GM12878 (cell line): ENCODE data around the gene EMP1. TPM values are rescaled to one million over a fixed set of nuclear protein-coding genes. Genes with fewer than 3 reads are reported as not detected.

Experiments used
- ATAC-seq: fragments of 200-7000 bp; cut with Tn5 transposase; 3 replicates; pipeline ENCODE4 v1.9.1; 2020; ENCODE audit warnings: mild to moderate bottlenecking, moderate library complexity
- BruUV-seq: library from RNA; stranded (reverse); fragments of 400-500 nt; replicated peaks from 2 replicates; lab custom pipeline; 2021; lab: Mats Ljungman, UMichigan
- CTCF ChIA-PET: fragments of 300-600 bp; sonication (Branson Sonifier 250); formaldehyde crosslinking; extraction: SDS; loops from one replicate; lab custom pipeline; 2021; ENCODE audit warnings: inconsistent platforms; lab: Yijun Ruan, JAX
- POLR2A ChIA-PET: fragments of 350-600 bp; formaldehyde crosslinking; extraction: SDS; loops from one replicate; lab custom pipeline; 2021; ENCODE audit warnings: inconsistent platforms; lab: Charles Lee
- RAD21 ChIA-PET: fragments of 300-600 bp; sonication (Branson Sonifier 250); formaldehyde crosslinking; loops from one replicate; lab custom pipeline; 2023; ENCODE audit warnings: antibody characterized with exemption; ENCODE audit not compliant: unreplicated experiment; lab: Charles Lee
- SMC1A ChIA-PET: fragments of 300-600 bp; sonication (Branson Sonifier 250); formaldehyde crosslinking; loops from one replicate; lab custom pipeline; 2023; ENCODE audit not compliant: unreplicated experiment, uncharacterized antibody; lab: Charles Lee
- DNase-seq: peaks from one replicate; pipeline ENCODE4 v3.0.0-alpha.2; 2011; ENCODE audit warnings: low read depth, low spot score
- FAIRE-seq: peaks from 3 replicates; lab custom pipeline; 2011; peaks lifted over from hg19 to GRCh38; lab: Jason Lieb, UNC
- H2AFZ ChIP-seq: 2 replicates; pipeline ENCODE4 v1.6.0; 2011; ENCODE audit warnings: low read depth, low read length, control low read depth; ENCODE audit not compliant: control insufficient read depth
- H3K27ac ChIP-seq: 2 replicates; pipeline ENCODE4 v1.5.1; 2011; ENCODE audit warnings: control low read depth; ENCODE audit not compliant: control insufficient read depth, insufficient read depth
- H3K27me3 ChIP-seq, 2 experiments: replicated peaks in 1 of 2; 2 replicates each; pipeline versions ENCODE4 v1.6.0 to v1.6.1; 2011; ENCODE audit warnings: low read length in 1 of 2; ENCODE audit not compliant: control insufficient read depth in 2 of 2, insufficient read depth in 2 of 2
- H3K36me3 ChIP-seq, 2 experiments: 2 replicates each; pipeline ENCODE4 v1.5.1; 2011; ENCODE audit warnings: low read length in 1 of 2; ENCODE audit not compliant: control insufficient read depth in 2 of 2, insufficient read depth in 2 of 2
- H3K4me1 ChIP-seq: 2 replicates; pipeline ENCODE4 v1.6.1; 2011; ENCODE audit warnings: mild to moderate bottlenecking, low read length, moderate library complexity, mixed read lengths; ENCODE audit not compliant: control insufficient read depth, insufficient read depth
- H3K4me2 ChIP-seq: 2 replicates; pipeline ENCODE4 v1.6.0; 2011; ENCODE audit warnings: control low read depth; ENCODE audit not compliant: control insufficient read depth, insufficient read depth
- H3K4me3 ChIP-seq: fragments of 200-600 bp; sonication (generic); 2 replicates; pipeline ENCODE4 v1.5.1; 2016
- H3K79me2 ChIP-seq: 2 replicates; pipeline ENCODE4 v1.6.0; 2011; ENCODE audit warnings: low read length; ENCODE audit not compliant: control insufficient read depth, insufficient read depth
- H3K9ac ChIP-seq: 2 replicates; pipeline ENCODE4 v1.8.0; 2011; ENCODE audit warnings: low read length, control low read depth, mixed read lengths; ENCODE audit not compliant: control insufficient read depth, insufficient read depth
- H3K9me3 ChIP-seq: replicated peaks from 3 replicates; pipeline ENCODE4 v1.5.1; 2011; ENCODE audit warnings: mild to moderate bottlenecking, low read length; ENCODE audit not compliant: control insufficient read depth, insufficient read depth
- H4K20me1 ChIP-seq: 2 replicates; pipeline ENCODE4 v1.6.0; 2011; ENCODE audit not compliant: control insufficient read depth, insufficient read depth
- BACH1 ChIP-seq: fragments of 450-650 bp; IDR thresholded peaks from 2 replicates; pipeline ENCODE4 v1.6.1; 2017; ENCODE audit warnings: mild to moderate bottlenecking, borderline replicate concordance
- BRCA1 ChIP-seq: IDR thresholded peaks from 2 replicates; pipeline ENCODE4 v1.6.1; 2011; ENCODE audit warnings: low read depth, low read length, improper control_type of control experiment
- EP300 ChIP-seq, 2 experiments: fragments of 150-350 bp in 1 of 2; IDR thresholded peaks; 2 replicates each; pipeline ENCODE4 v1.6.1; 2011 to 2012; ENCODE audit warnings: low read depth in 2 of 2, low read length in 2 of 2, borderline replicate concordance in 1 of 2, improper control_type of control experiment in 1 of 2, inconsistent platforms in 1 of 2; ENCODE audit not compliant: control insufficient read depth in 1 of 2
- EZH2 ChIP-seq: IDR thresholded peaks from 2 replicates; pipeline ENCODE4 v1.6.1; 2012; ENCODE audit warnings: low read depth, mild to moderate bottlenecking, control low read depth, inconsistent platforms, low read length, borderline replicate concordance; ENCODE audit not compliant: control insufficient read depth
- GATAD2B ChIP-seq: fragments of 450-650 bp; conservative IDR thresholded peaks from 2 replicates; pipeline ENCODE4 v1.6.1; 2017; ENCODE audit warnings: low read depth, mild to moderate bottlenecking, moderate library complexity
- NR2C1 ChIP-seq: fragments of 450-650 bp; IDR thresholded peaks from 2 replicates; pipeline ENCODE4 v1.6.1; 2017; ENCODE audit warnings: antibody characterized with exemption, mild to moderate bottlenecking, moderate library complexity
- NR2C2 ChIP-seq: IDR thresholded peaks from 2 replicates; pipeline ENCODE4 v1.6.1; 2011; ENCODE audit warnings: borderline replicate concordance, low read depth; ENCODE audit not compliant: control insufficient read depth, insufficient read length
- POLR2AphosphoS5 ChIP-seq: IDR thresholded peaks from 2 replicates; pipeline ENCODE4 v1.6.1; 2011; ENCODE audit warnings: mild to moderate bottlenecking, low read length, inconsistent platforms
- RAD51 ChIP-seq: fragments of 450-650 bp; IDR thresholded peaks from 2 replicates; pipeline ENCODE4 v1.6.1; 2016; ENCODE audit warnings: moderate library complexity, mild to moderate bottlenecking, inconsistent platforms
- TCF12 ChIP-seq: IDR thresholded peaks from 2 replicates; pipeline ENCODE4 v1.6.1; 2011; ENCODE audit warnings: low read depth, mild to moderate bottlenecking, low read length
- TCF7 ChIP-seq: IDR thresholded peaks from 2 replicates; pipeline ENCODE4 v1.6.1; 2014; ENCODE audit warnings: antibody characterized with exemption, borderline replicate concordance
- ZNF384 ChIP-seq: IDR thresholded peaks from 2 replicates; pipeline ENCODE4 v1.6.1; 2012; ENCODE audit warnings: low read depth, mild to moderate bottlenecking, low read length, improper control_type of control experiment, borderline replicate concordance
- WGBS: methylation state at CpG from one replicate; pipeline ENCODE4 v1.1.6; 2016; ENCODE audit warnings: low lambda C conversion rate; ENCODE audit not compliant: insufficient replicate concordance, insufficient coverage; ENCODE audit errors: missing lambda C conversion rate; 5-methylcytosine and 5-hydroxymethylcytosine counted together
- in situ Hi-C: fragments of 300-500 bp; cut with MboI; formaldehyde crosslinking; loops from 9 replicates; pipeline ENCODE4 v1.14.3; 2018; ENCODE audit warnings: mixed read lengths
- intact Hi-C: fragments of 100-400 bp; cut with micrococcal nuclease; formaldehyde crosslinking; loops from one replicate; pipeline ENCODE4 v1.14.2; 2022; ENCODE audit not compliant: unreplicated experiment
- polyA plus RNA-seq, 11 experiments: library from polyadenylated mRNA; depleted of rRNA in 4 of 11; unstranded in 6 of 11; stranded (reverse) in 5 of 11; fragments of >200 nt; fragmentation: Nextera tagmentation in 4 of 11; fragmentation: Illumina TruSeq in 1 of 11; extraction: Ambion mirVana in 4 of 11; extraction: Trizol in 1 of 11; gene quantifications; 1 replicate in 1 of 11; 2 replicates in 10 of 11; pipeline versions ENCODE4 v1.2.1 to v1.2.3, GENCODE V29; 2011 to 2016; ENCODE audit warnings: inconsistent platforms in 2 of 11, missing spikeins in 2 of 11, low read depth in 1 of 11
- total RNA-seq, 4 experiments: library from RNA; depleted of rRNA in 3 of 4; stranded (reverse); fragments of >200 nt in 3 of 4; fragmentation: Illumina TruSeq in 1 of 4; extraction: Trizol in 1 of 4; gene quantifications; 2 replicates each; pipeline versions ENCODE4 v1.2.1 to v1.2.3, GENCODE V29; 2013 to 2021
- TF ChIP-seq, protein P1 (sequence below): IDR thresholded peaks from 2 replicates; pipeline ENCODE4 v1.6.1; 2012; ENCODE audit warnings: low read length, inconsistent platforms

Gene EMP1
- total and polyA plus RNA-seq, 10 of the 15 experiments (the other 5 are each of a cell fraction or from before 2014, with no cell fraction given) = 0.09 to 0.90 (median 0.25) TPM; not detected in 1

DNA sequence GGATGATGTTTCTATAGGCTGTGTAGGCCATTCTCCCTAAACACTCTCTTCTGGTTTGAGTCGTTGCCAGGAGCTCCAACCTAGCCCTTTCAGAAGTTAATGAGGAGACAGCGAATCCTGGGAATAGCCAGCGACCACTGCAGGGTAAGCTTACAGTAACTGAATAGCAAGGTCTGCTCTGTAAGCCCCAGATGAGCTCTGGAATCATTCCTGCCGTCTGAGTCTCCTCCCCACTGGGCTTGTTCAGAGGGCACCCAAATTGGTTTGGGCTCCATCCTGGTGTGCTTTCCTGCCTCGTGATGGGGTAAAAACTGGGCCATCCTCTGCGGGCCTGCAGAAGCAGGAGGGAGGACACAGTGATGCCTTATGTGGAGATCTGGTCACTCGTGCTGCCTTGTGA, 43.3 kb upstream of the EMP1 start (continued):
- no peak for TF ChIP-seq BACH1
- TF ChIP-seq, all 136 proteins: peak for 0

DNA sequence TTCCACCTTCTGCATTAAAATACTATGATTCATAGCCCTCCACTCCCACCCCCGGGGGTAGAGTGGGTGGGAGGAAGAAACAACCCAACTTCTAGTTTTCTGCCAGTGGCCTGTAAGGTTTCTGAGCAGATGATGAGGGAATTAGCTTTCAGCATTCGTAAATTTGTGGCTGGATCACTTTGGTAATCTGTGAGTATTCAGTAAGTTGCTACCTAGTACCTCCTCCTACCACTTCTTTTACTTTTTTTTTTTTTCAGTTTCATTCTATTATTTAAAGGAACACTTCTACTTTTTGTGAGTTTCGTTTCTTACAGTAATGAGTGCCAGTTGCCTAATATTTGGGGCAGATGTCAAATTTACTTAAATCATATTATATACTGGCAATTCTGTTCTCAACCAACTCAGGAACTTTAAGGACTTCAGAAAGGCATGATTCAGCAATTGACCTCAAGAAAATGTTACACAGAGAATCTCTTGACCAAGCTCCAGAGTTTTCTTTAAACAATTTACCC, 42.4 kb upstream of the EMP1 start:
- Histone ChIP-seq H3K4me3 (no peak overlapping the region), H3K27ac (no peak overlapping the region), H3K36me3 (no peaks in the 10 kb centered on the region), H3K9ac (no peak overlapping the region), H3K4me1 (no peaks in the 10 kb centered on the region), H3K27me3 (peaks cover 3 to 5% of the 10 kb centered on the region in 2 experiments; a peak in 3 of 4 replicates), H4K20me1 (no peaks in the 10 kb centered on the region; the same call in 1 of the 2 replicates), H3K79me2 (no peaks in the 10 kb centered on the region), H3K9me3 (no peaks in the 10 kb centered on the region), H3K4me2 (no peak overlapping the region), H2AFZ (no peak overlapping the region)
- no TSS peak for BruUV-seq
- in situ Hi-C loops (no loop called here), intact Hi-C loops (no loop called here)
- 0% methylated on average over 3 of the region's 3 CpGs for WGBS
- no peak for TF ChIP-seq TCF12
- peak; percentile 59; the same call in 1 of the 2 replicates for TF ChIP-seq ZNF384
- no peak for TF ChIP-seq BRCA1
- TF ChIP-seq TCF7 = no peak
- SMC1A ChIA-PET = no interaction called here
- RAD21 ChIA-PET = no interaction called here
- DNase-seq (no peak), FAIRE-seq (peak; percentile 27), ATAC-seq (peak; percentile 40; the same call in 2 of the 3 replicates)
- CTCF ChIA-PET = no interaction called here
- POLR2A ChIA-PET = no interaction called here

- no peak overlapping the region for H3K4me2 ChIP-seq
- no peak for ATAC-seq
- H3K36me3 ChIP-seq = no peaks in the 10 kb centered on the region
- intact Hi-C loops (no loop called here), in situ Hi-C loops (no loop called here)
- no peak overlapping the region for H3K9ac ChIP-seq
- no peak for FAIRE-seq
- H4K20me1 ChIP-seq = no peaks in the 10 kb centered on the region; the same call in 1 of the 2 replicates
- CTCF ChIA-PET = no interaction called here
- POLR2A ChIA-PET = no interaction called here
- TF ChIP-seq EP300 (IDR thresholded peaks at IDR 0.05; ENCODE audit: borderline replicate concordance in 1 of 2, control insufficient read depth in 1 of 2, low read depth in 2 of 2, low read length in 2 of 2) (no peak), GATAD2B (no peak), NR2C1 (no peak), NR2C2 (no peak), RAD51 (no peak), TCF7 (no peak), EZH2 (no peak), POLR2AphosphoS5 (no peak)
- TF ChIP-seq, protein P1, sequence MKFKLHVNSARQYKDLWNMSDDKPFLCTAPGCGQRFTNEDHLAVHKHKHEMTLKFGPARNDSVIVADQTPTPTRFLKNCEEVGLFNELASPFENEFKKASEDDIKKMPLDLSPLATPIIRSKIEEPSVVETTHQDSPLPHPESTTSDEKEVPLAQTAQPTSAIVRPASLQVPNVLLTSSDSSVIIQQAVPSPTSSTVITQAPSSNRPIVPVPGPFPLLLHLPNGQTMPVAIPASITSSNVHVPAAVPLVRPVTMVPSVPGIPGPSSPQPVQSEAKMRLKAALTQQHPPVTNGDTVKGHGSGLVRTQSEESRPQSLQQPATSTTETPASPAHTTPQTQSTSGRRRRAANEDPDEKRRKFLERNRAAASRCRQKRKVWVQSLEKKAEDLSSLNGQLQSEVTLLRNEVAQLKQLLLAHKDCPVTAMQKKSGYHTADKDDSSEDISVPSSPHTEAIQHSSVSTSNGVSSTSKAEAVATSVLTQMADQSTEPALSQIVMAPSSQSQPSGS = no peak
- no TSS peak for BruUV-seq
- H3K27ac ChIP-seq = no peak overlapping the region
- H3K4me3 ChIP-seq = no peak overlapping the region
- H3K79me2 ChIP-seq = no peaks in the 10 kb centered on the region
- no peak overlapping the region for H2AFZ ChIP-seq
- no peak for DNase-seq
- H3K27me3 ChIP-seq = peaks cover 1 to 5% of the 10 kb centered on the region in 2 experiments; a peak in 3 of 4 replicates
- no peaks in the 10 kb centered on the region for H3K9me3 ChIP-seq
- SMC1A ChIA-PET = no interaction called here
- RAD21 ChIA-PET = no interaction called here
- no peaks in the 10 kb centered on the region for H3K4me1 ChIP-seq
These were observed 41.7 kb upstream of the EMP1 start for GRCh38 chr12:13154831-13155230.
